ENCODE data around the gene ABCC10.
"Not testable (repeated sequence)": the region's sequence is repeated elsewhere in the genome, so short reads cannot be mapped to it uniquely, and the experiment has no call there.

ABCC10 gene

DNA sequence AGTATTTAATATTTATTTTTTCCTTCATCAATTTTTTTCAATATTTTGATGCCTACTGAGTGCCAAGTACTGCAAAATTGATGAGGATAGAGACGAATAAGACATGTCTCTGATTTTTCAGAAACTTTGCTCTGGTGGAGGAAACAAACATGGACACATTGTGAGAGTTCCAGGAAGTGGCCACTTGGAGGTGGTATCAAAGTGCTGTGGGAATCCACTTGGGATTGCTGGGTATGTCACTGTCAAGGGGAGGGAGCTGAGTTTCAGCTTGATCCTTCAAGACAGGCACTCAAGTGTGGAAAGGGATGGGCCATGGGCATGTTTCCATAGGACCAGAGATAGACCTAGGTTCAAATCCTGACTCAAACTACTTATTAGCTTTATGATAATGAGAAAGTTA is 24.5 kb upstream of the ABCC10 start:
- Histone ChIP-seq H3K4me1 (no peaks in the 10 kb centered on the region), H3K27ac (no peak overlapping the region), H3K36me3 (no peaks in the 10 kb centered on the region), H3K4me3 (no peak overlapping the region), H3K9me3 (no peaks in the 10 kb centered on the region), H3K27me3 (peaks cover 0 to 17% of the 10 kb centered on the region in 2 donors)
- no peak for DNase-seq
- TF ChIP-seq CTCF (IDR thresholded peaks at IDR 0.05): no peak
- intact Hi-C loops (cut with DNase I; ENCODE audit: low total_unique reads): no loop called here

GRCh38 chr6:43405354-43405753 is 22.0 kb upstream of the ABCC10 start:
- no peaks in the 10 kb centered on the region for H3K9me3 ChIP-seq
- no peak for DNase-seq
- H3K36me3 ChIP-seq: no peaks in the 10 kb centered on the region
- H3K27me3 ChIP-seq: peaks cover 0 to 24% of the 10 kb centered on the region in 2 donors
- no peak for TF ChIP-seq CTCF (IDR thresholded peaks at IDR 0.05)
- H3K4me1 ChIP-seq: no peaks in the 10 kb centered on the region
- H3K4me3 ChIP-seq: no peak overlapping the region
- intact Hi-C loops (cut with DNase I; ENCODE audit: low total_unique reads): no loop called here
- no peak overlapping the region for H3K27ac ChIP-seq

DNA sequence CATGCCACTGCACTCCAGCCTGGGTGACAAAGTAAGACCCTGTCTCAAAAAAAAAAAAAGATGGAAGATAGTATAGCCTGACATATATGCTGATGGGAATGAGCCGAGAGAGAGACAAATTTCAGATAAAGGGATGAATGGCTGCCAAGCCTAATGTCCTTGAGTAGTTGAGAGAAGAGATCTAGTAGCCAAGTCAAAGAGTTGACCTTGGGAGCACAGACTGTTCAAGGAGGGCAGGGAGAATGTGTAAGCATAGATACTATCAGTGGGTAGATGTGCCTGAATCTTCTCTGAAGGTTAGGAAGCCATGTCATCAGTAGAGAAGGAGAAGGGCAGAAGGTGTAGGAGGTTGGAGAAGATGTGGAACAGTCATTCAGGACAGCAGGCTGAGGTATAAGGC is 20.0 kb upstream of the ABCC10 start:
- Histone ChIP-seq H3K9me3 (no peaks in the 10 kb centered on the region), H3K36me3 (no peaks in the 10 kb centered on the region), H3K27ac (no peak overlapping the region), H3K4me3 (no peak overlapping the region), H3K27me3 (peaks cover 0 to 24% of the 10 kb centered on the region in 2 donors), H3K4me1 (no peaks in the 10 kb centered on the region)
- intact Hi-C loops (cut with DNase I; ENCODE audit: low total_unique reads): no loop called here
- TF ChIP-seq CTCF (IDR thresholded peaks at IDR 0.05): no peak
- no peak for DNase-seq

DNA sequence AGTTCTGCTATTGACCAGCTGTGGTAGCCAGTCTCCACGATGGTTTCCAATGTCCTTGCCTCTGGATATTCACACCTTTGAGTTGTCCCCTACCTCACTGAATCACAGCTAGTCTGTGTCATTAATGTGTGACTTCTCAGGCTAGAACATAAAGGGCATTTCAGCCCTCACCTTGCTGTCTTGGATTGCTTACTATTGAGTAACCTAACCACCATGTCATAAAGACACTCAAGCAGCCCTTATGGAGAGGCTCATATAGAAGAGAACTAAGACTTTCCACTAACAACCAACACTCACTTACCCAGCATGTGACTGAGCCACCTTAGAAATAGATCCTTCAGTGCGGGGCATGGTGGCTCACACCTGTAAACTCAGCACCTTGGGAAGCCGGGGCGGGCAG is 19.1 kb upstream of the ABCC10 start:
- no peaks in the 10 kb centered on the region for H3K36me3 ChIP-seq
- intact Hi-C loops (cut with DNase I; ENCODE audit: low total_unique reads): no loop called here
- H3K27me3 ChIP-seq: peaks cover 0 to 33% of the 10 kb centered on the region in 2 donors
- DNase-seq: no peak
- TF ChIP-seq CTCF (IDR thresholded peaks at IDR 0.05): no peak
- H3K27ac ChIP-seq: no peak overlapping the region
- H3K9me3 ChIP-seq: no peaks in the 10 kb centered on the region
- H3K4me3 ChIP-seq: no peak overlapping the region
- H3K4me1 ChIP-seq: no peaks in the 10 kb centered on the region

DNA sequence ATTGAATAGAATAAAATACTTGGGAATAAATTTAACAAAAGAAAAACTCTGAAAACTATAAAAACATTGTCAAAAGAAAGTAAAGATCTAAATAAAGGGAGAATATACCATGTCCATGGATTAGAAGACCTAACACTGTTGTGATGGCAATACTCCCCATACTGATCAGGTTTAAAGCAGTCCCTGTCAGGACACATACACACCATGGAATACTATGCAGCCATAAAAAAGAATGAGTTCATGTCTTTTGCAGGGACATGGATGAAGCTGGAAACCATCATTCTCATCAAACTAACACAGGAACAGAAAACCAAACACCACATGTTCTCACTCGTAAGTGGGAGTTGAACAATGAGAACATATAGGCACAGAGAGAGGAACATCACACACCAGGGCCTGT is 16.6 kb upstream of the ABCC10 start:
- DNase-seq; H3K4me1 ChIP-seq; H3K4me3 ChIP-seq; H3K9me3 ChIP-seq; intact Hi-C loops (cut with DNase I; ENCODE audit: low total_unique reads); H3K36me3 ChIP-seq; H3K27ac ChIP-seq: not testable (repeated sequence)
- peaks cover 0 to 31% of the 10 kb centered on the region in 2 donors for H3K27me3 ChIP-seq

DNA sequence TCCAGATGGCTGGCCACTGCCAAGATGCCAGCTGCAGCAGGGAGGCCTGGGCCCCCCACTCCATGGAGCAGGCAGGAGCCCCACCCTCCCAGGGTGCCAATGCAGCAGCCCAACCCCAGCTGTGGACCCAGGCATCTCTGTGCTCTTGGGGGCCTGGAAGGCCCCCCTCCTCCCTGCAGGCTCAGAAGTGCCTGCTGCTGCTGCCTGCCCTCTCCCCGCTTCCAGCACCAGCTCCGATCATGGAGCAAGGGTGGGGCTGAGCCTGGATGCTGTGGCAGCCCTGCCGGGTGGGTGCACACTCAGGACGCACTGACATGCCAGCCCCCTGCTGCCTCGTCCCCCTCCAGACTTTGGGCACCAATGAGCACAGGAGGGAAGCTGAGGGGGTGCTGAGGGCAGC is 14.8 kb upstream of the ABCC10 start:
- H3K9me3 ChIP-seq: no peaks in the 10 kb centered on the region
- DNase-seq: no peak
- no peaks in the 10 kb centered on the region for H3K36me3 ChIP-seq
- H3K4me1 ChIP-seq: no peaks in the 10 kb centered on the region
- H3K27ac ChIP-seq: no peak overlapping the region
- H3K27me3 ChIP-seq: peaks cover 0 to 23% of the 10 kb centered on the region in 2 donors
- TF ChIP-seq CTCF (IDR thresholded peaks at IDR 0.05): no peak
- intact Hi-C loops (cut with DNase I; ENCODE audit: low total_unique reads): no loop called here
- H3K4me3 ChIP-seq: no peak overlapping the region

Data from tibial artery (tissue), 4 donors.